ENCODE measurements around the gene TYMP. TPM values are rescaled to one million over a fixed set of nuclear protein-coding genes. Genes with fewer than 3 reads are reported as not detected.

Gene TYMP
- total and polyA plus RNA-seq, 10 of the 15 experiments (the other 5 are each of a cell fraction or from before 2014, with no cell fraction given): 0.42 to 57.8 (median 24.6) TPM

DNA sequence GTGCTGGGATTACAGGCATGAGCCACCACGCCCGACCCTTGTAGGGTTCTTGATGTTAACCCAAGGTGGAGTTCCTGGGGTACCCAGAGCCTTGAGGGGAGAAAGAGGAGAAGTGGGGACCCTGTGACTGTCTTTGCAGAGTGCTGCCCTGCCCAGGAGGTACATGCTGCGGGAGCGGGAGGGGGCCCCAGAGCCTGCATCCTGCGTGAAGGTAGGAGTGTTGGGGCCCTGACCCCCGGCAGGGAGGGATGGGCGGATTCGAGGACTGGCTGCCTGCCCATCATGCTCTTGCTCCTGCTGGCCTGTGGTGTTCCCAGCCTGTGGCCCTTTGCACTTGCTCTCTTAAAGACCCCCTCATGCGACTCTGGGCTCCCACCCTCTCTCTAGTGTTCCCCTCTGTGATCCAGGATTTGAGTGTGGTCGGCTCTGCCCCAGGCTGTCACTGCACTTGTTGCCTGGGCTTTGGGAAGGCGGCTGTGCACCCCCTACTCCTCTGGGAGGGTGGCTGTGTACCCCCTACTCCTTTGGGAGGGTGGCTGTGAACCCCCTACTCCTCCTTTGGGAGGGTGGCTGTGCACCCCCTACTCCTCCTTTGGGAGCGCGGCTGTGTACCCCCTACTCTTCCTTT is 8.9 kb downstream of the TYMP start:
- no peaks in the 10 kb centered on the region for H4K20me1 ChIP-seq (ENCODE audit: control insufficient read depth, insufficient read depth)
- H3K36me3 ChIP-seq (ENCODE audit: control insufficient read depth in 2 of 2, insufficient read depth in 2 of 2, low read length in 1 of 2): peaks cover 5 to 53% of the 10 kb centered on the region in 2 experiments; a peak in 3 of 4 replicates
- no peak overlapping the region for H2AFZ ChIP-seq (ENCODE audit: control insufficient read depth, low read depth, low read length)
- H3K27me3 ChIP-seq (replicated peaks in 1 of 2; ENCODE audit: control insufficient read depth in 2 of 2, insufficient read depth in 2 of 2, low read length in 1 of 2): no peaks in the 10 kb centered on the region
- FAIRE-seq: no peak
- ChIA-PET RAD21 (ENCODE audit: unreplicated experiment) (no interaction called here), POLR2A (no interaction called here), SMC1A (ENCODE audit: uncharacterized antibody, unreplicated experiment) (no interaction called here), CTCF (no interaction called here)
- H3K4me1 ChIP-seq (ENCODE audit: control insufficient read depth, insufficient read depth, low read length): peaks cover 4% of the 10 kb centered on the region; the same call in 1 of the 2 replicates
- BruUV-seq (replicated peaks): no TSS peak
- no peak overlapping the region for H3K4me3 ChIP-seq
- no peak overlapping the region for H3K9ac ChIP-seq (ENCODE audit: control insufficient read depth, insufficient read depth, low read length)
- no peak overlapping the region for H3K4me2 ChIP-seq (ENCODE audit: control insufficient read depth, insufficient read depth)
- no peak for DNase-seq (ENCODE audit: low read depth, low spot score)
- in situ Hi-C loops (cut with MboI): no loop called here
- H3K9me3 ChIP-seq (replicated peaks; ENCODE audit: control insufficient read depth, insufficient read depth, low read length): no peaks in the 10 kb centered on the region
- peaks cover 18% of the 10 kb centered on the region for H3K79me2 ChIP-seq (ENCODE audit: control insufficient read depth, insufficient read depth, low read length)
- WGBS (ENCODE audit: insufficient coverage, insufficient replicate concordance, low lambda C conversion rate, missing lambda C conversion rate): 92% methylated on average over 10 of the region's 13 CpGs
- intact Hi-C loops (cut with micrococcal nuclease; ENCODE audit: unreplicated experiment): no loop called here
- H3K27ac ChIP-seq (ENCODE audit: control insufficient read depth, insufficient read depth): no peak overlapping the region
- no peak for ATAC-seq
- TF ChIP-seq BMI1 (IDR thresholded peaks at IDR 0.05; ENCODE audit: borderline replicate concordance) (no peak), CREM (IDR thresholded peaks at IDR 0.05; ENCODE audit: low read depth) (no peak), DPF2 (IDR thresholded peaks at IDR 0.05) (no peak), TCF7 (IDR thresholded peaks at IDR 0.05; ENCODE audit: borderline replicate concordance) (no peak), EZH2 (IDR thresholded peaks at IDR 0.05; ENCODE audit: borderline replicate concordance, control insufficient read depth, low read depth, low read length) (no peak), TCF12 (IDR thresholded peaks at IDR 0.05; ENCODE audit: low read depth, low read length) (no peak), NR2C2 (IDR thresholded peaks at IDR 0.05; ENCODE audit: borderline replicate concordance, control insufficient read depth, insufficient read length, low read depth) (no peak), IKZF2 (IDR thresholded peaks at IDR 0.05) (no peak)
- TF ChIP-seq, protein P1, sequence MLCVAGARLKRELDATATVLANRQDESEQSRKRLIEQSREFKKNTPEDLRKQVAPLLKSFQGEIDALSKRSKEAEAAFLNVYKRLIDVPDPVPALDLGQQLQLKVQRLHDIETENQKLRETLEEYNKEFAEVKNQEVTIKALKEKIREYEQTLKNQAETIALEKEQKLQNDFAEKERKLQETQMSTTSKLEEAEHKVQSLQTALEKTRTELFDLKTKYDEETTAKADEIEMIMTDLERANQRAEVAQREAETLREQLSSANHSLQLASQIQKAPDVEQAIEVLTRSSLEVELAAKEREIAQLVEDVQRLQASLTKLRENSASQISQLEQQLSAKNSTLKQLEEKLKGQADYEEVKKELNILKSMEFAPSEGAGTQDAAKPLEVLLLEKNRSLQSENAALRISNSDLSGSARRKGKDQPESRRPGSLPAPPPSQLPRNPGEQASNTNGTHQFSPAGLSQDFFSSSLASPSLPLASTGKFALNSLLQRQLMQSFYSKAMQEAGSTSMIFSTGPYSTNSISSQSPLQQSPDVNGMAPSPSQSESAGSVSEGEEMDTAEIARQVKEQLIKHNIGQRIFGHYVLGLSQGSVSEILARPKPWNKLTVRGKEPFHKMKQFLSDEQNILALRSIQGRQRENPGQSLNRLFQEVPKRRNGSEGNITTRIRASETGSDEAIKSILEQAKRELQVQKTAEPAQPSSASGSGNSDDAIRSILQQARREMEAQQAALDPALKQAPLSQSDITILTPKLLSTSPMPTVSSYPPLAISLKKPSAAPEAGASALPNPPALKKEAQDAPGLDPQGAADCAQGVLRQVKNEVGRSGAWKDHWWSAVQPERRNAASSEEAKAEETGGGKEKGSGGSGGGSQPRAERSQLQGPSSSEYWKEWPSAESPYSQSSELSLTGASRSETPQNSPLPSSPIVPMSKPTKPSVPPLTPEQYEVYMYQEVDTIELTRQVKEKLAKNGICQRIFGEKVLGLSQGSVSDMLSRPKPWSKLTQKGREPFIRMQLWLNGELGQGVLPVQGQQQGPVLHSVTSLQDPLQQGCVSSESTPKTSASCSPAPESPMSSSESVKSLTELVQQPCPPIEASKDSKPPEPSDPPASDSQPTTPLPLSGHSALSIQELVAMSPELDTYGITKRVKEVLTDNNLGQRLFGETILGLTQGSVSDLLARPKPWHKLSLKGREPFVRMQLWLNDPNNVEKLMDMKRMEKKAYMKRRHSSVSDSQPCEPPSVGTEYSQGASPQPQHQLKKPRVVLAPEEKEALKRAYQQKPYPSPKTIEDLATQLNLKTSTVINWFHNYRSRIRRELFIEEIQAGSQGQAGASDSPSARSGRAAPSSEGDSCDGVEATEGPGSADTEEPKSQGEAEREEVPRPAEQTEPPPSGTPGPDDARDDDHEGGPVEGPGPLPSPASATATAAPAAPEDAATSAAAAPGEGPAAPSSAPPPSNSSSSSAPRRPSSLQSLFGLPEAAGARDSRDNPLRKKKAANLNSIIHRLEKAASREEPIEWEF (IDR thresholded peaks at IDR 0.05; ENCODE audit: insufficient replicate concordance, low read depth, low read length): no peak
- TF ChIP-seq, protein P2, sequence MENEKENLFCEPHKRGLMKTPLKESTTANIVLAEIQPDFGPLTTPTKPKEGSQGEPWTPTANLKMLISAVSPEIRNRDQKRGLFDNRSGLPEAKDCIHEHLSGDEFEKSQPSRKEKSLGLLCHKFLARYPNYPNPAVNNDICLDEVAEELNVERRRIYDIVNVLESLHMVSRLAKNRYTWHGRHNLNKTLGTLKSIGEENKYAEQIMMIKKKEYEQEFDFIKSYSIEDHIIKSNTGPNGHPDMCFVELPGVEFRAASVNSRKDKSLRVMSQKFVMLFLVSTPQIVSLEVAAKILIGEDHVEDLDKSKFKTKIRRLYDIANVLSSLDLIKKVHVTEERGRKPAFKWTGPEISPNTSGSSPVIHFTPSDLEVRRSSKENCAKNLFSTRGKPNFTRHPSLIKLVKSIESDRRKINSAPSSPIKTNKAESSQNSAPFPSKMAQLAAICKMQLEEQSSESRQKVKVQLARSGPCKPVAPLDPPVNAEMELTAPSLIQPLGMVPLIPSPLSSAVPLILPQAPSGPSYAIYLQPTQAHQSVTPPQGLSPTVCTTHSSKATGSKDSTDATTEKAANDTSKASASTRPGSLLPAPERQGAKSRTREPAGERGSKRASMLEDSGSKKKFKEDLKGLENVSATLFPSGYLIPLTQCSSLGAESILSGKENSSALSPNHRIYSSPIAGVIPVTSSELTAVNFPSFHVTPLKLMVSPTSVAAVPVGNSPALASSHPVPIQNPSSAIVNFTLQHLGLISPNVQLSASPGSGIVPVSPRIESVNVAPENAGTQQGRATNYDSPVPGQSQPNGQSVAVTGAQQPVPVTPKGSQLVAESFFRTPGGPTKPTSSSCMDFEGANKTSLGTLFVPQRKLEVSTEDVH (IDR thresholded peaks at IDR 0.05; ENCODE audit: low read depth, partially characterized antibody): no peak
- TF ChIP-seq, protein P3, sequence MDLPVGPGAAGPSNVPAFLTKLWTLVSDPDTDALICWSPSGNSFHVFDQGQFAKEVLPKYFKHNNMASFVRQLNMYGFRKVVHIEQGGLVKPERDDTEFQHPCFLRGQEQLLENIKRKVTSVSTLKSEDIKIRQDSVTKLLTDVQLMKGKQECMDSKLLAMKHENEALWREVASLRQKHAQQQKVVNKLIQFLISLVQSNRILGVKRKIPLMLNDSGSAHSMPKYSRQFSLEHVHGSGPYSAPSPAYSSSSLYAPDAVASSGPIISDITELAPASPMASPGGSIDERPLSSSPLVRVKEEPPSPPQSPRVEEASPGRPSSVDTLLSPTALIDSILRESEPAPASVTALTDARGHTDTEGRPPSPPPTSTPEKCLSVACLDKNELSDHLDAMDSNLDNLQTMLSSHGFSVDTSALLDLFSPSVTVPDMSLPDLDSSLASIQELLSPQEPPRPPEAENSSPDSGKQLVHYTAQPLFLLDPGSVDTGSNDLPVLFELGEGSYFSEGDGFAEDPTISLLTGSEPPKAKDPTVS (IDR thresholded peaks at IDR 0.05; ENCODE audit: low read depth, low read length): no peak
